IMR-90 (cell line): ENCODE measurements around the gene ANO2. TPM values are rescaled to one million over a fixed set of nuclear protein-coding genes. Genes with fewer than 3 reads are reported as not detected.

Experiments
- ATAC-seq: fragments of 200-7000 bp; cut with Tn5 transposase; 2 replicates; pipeline ENCODE4 v1.9.1; 2020; ENCODE audit warnings: low read depth, mild to moderate bottlenecking, moderate library complexity
- BruUV-seq: library from RNA; stranded (reverse); fragments of 400-500 nt; replicated peaks from 2 replicates; lab custom pipeline; 2021; lab: Mats Ljungman, UMichigan
- CTCF ChIA-PET: fragments of 300-600 bp; formaldehyde crosslinking; extraction: SDS; loops from one replicate; lab custom pipeline; 2021; ENCODE audit warnings: antibody characterized with exemption; lab: Yijun Ruan, JAX
- POLR2A ChIA-PET: fragments of 300-600 bp; sonication (Branson Sonifier 250); formaldehyde crosslinking; loops from one replicate; lab custom pipeline; 2022; ENCODE audit warnings: antibody characterized with exemption; ENCODE audit not compliant: unreplicated experiment; lab: Charles Lee
- DNase-seq: peaks from one replicate; pipeline ENCODE4 v3.0.0; 2013
- H2AFZ ChIP-seq: replicated peaks from 2 replicates; pipeline ENCODE3; 2013; ENCODE audit warnings: low read length, mild to moderate bottlenecking; ENCODE audit not compliant: poor library complexity
- H2AK5ac ChIP-seq: 2 replicates; pipeline ENCODE4 v1.6.1; 2013; ENCODE audit warnings: low read depth, low read length, inconsistent platforms
- H2AK9ac ChIP-seq: replicated peaks from 2 replicates; pipeline ENCODE3; 2013; ENCODE audit warnings: mild to moderate bottlenecking, low read depth, low read length, moderate library complexity; ENCODE audit not compliant: poor library complexity
- H2BK120ac ChIP-seq: 2 replicates; pipeline ENCODE4 v1.6.1; 2013; ENCODE audit warnings: low read depth, low read length, inconsistent platforms
- H2BK15ac ChIP-seq: 3 replicates; pipeline ENCODE4 v1.6.1; 2013; ENCODE audit warnings: low read depth, low read length, inconsistent platforms
- H2BK20ac ChIP-seq: 2 replicates; pipeline ENCODE4 v1.6.1; 2013; ENCODE audit warnings: low read depth, mild to moderate bottlenecking, inconsistent platforms, low read length, moderate library complexity
- H2BK5ac ChIP-seq: 2 replicates; pipeline ENCODE4 v1.6.1; 2013; ENCODE audit warnings: mild to moderate bottlenecking, low read depth, low read length, inconsistent platforms; ENCODE audit not compliant: poor library complexity, severe bottlenecking
- H3K14ac ChIP-seq: replicated peaks from 2 replicates; pipeline ENCODE4 v1.6.1; 2013; ENCODE audit warnings: low read depth, low read length, inconsistent platforms
- H3K18ac ChIP-seq: 2 replicates; pipeline ENCODE4 v1.6.1; 2013; ENCODE audit warnings: low read depth, low read length, control low read depth
- H3K23ac ChIP-seq: 2 replicates; pipeline ENCODE4 v1.6.1; 2013; ENCODE audit warnings: low read depth, low read length, inconsistent platforms
- H3K27ac ChIP-seq: 2 replicates; pipeline ENCODE4 v1.5.1; 2013; ENCODE audit warnings: mild to moderate bottlenecking, control low read depth, low read length; ENCODE audit not compliant: insufficient read depth
- H3K27me3 ChIP-seq: 2 replicates; pipeline ENCODE4 v1.6.1; 2013; ENCODE audit warnings: low read length; ENCODE audit not compliant: control insufficient read depth, insufficient read depth
- H3K36me3 ChIP-seq: 2 replicates; pipeline ENCODE4 v1.6.1; 2013; ENCODE audit warnings: low read length, mixed read lengths; ENCODE audit not compliant: control insufficient read depth, insufficient read depth
- H3K4ac ChIP-seq: 2 replicates; pipeline ENCODE4 v1.6.1; 2013; ENCODE audit warnings: low read depth, low read length, inconsistent platforms
- H3K4me1 ChIP-seq: 2 replicates; pipeline ENCODE4 v1.6.1; 2013; ENCODE audit warnings: low read length, mixed read lengths; ENCODE audit not compliant: control insufficient read depth, insufficient read depth
- H3K4me2 ChIP-seq: 2 replicates; pipeline ENCODE4 v1.6.1; 2013; ENCODE audit warnings: low read depth, mild to moderate bottlenecking, control low read depth, low read length, moderate library complexity
- H3K4me3 ChIP-seq: 2 replicates; pipeline ENCODE4 v1.5.1; 2013; ENCODE audit warnings: low read depth, mild to moderate bottlenecking, control low read depth, low read length, moderate library complexity; ENCODE audit not compliant: insufficient read depth
- H3K56ac ChIP-seq: 2 replicates; pipeline ENCODE4 v1.6.1; 2013; ENCODE audit warnings: low read length, inconsistent platforms; ENCODE audit not compliant: insufficient read depth; ENCODE audit errors: extremely low read depth
- H3K79me1 ChIP-seq, 2 experiments: 2 replicates each; pipeline ENCODE4 v1.6.1; 2013; ENCODE audit warnings: low read length in 2 of 2, inconsistent platforms in 1 of 2, low read depth in 1 of 2
- H3K9ac ChIP-seq: 2 replicates; pipeline ENCODE4 v1.6.1; 2013; ENCODE audit warnings: low read depth, low read length, control low read depth
- H3K9me1 ChIP-seq: 2 replicates; pipeline ENCODE4 v1.6.1; 2013; ENCODE audit warnings: low read length, inconsistent platforms; ENCODE audit not compliant: insufficient read depth
- H3K9me3 ChIP-seq: 2 replicates; pipeline ENCODE4 v1.6.1; 2013; ENCODE audit warnings: low read length; ENCODE audit not compliant: control insufficient read depth, insufficient read depth
- H4K20me1 ChIP-seq: 2 replicates; pipeline ENCODE4 v1.6.1; 2013; ENCODE audit warnings: low read length, inconsistent platforms; ENCODE audit not compliant: insufficient read depth
- H4K5ac ChIP-seq: 2 replicates; pipeline ENCODE4 v1.6.1; 2013; ENCODE audit warnings: mild to moderate bottlenecking, low read depth, low read length, control low read depth
- H4K8ac ChIP-seq, 2 experiments: 2 replicates each; pipeline ENCODE4 v1.6.1; 2013; ENCODE audit warnings: low read depth in 2 of 2, low read length in 2 of 2, control low read depth in 1 of 2, inconsistent platforms in 1 of 2
- H4K91ac ChIP-seq: 2 replicates; pipeline ENCODE4 v1.6.1; 2013; ENCODE audit warnings: low read depth, low read length, inconsistent platforms; ENCODE audit not compliant: insufficient read depth
- BHLHE40 ChIP-seq: fragments of 150-350 bp; IDR thresholded peaks from 2 replicates; pipeline ENCODE4 v1.6.1; 2016; ENCODE audit warnings: mild to moderate bottlenecking, low read depth, low read length
- CEBPB ChIP-seq: IDR thresholded peaks from 2 replicates; pipeline ENCODE4 v1.6.1; 2012; ENCODE audit warnings: low read depth, low read length, improper control_type of control experiment
- FOS ChIP-seq: fragments of 150-350 bp; IDR thresholded peaks from 2 replicates; pipeline ENCODE4 v1.6.1; 2016; ENCODE audit warnings: low read depth, low read length
- MAFK ChIP-seq: IDR thresholded peaks from 2 replicates; pipeline ENCODE4 v1.6.1; 2012; ENCODE audit warnings: low read depth, low read length, improper control_type of control experiment
- MAZ ChIP-seq: IDR thresholded peaks from 2 replicates; pipeline ENCODE4 v1.6.1; 2012; ENCODE audit warnings: low read depth, mild to moderate bottlenecking, low read length, improper control_type of control experiment, moderate library complexity, borderline replicate concordance
- MXI1 ChIP-seq: IDR thresholded peaks from 2 replicates; pipeline ENCODE4 v1.6.1; 2012; ENCODE audit warnings: low read depth, mild to moderate bottlenecking, low read length, moderate library complexity, borderline replicate concordance
- NFE2L2 ChIP-seq: fragments of 150-350 bp; IDR thresholded peaks from 2 replicates; pipeline ENCODE4 v1.6.1; 2016; ENCODE audit warnings: low read depth, mild to moderate bottlenecking, low read length
- RCOR1 ChIP-seq: IDR thresholded peaks from 2 replicates; pipeline ENCODE4 v1.6.1; 2012; ENCODE audit warnings: mild to moderate bottlenecking, low read length, improper control_type of control experiment; ENCODE audit not compliant: insufficient replicate concordance
- SMC3 ChIP-seq: fragments of 150-350 bp; IDR thresholded peaks from 2 replicates; pipeline ENCODE4 v1.6.1; 2016; ENCODE audit warnings: low read depth, mild to moderate bottlenecking, antibody characterized with exemption, low read length, moderate library complexity
- WGBS, 2 experiments: methylation state at CpG; one replicate each; pipeline versions ENCODE4 v1.1.5 to v1.1.7; 2013; ENCODE audit warnings: missing lambda C conversion rate in 2 of 2; ENCODE audit not compliant: insufficient read length in 1 of 2; ENCODE audit errors: extremely low coverage in 2 of 2; 5-methylcytosine and 5-hydroxymethylcytosine counted together
- dilution Hi-C: fragments of 300-500 bp; cut with HindIII; formaldehyde crosslinking; loops from one replicate; pipeline ENCODE4 v1.14.3; 2018; ENCODE audit warnings: low sequenced_read_pairs; ENCODE audit not compliant: unreplicated experiment
- in situ Hi-C: fragments of 300-500 bp; cut with MboI; formaldehyde crosslinking; loops from 3 replicates; pipeline ENCODE4 v1.14.3; 2019; ENCODE audit warnings: low sequenced_read_pairs, inconsistent platforms, mixed read lengths
- intact Hi-C: fragments of 100-400 bp; cut with micrococcal nuclease; formaldehyde crosslinking; loops from 2 replicates; pipeline ENCODE4 v1.10.0; 2022
- polyA plus RNA-seq, 3 experiments: library from polyadenylated mRNA; depleted of rRNA; stranded (reverse); fragments of >200 nt; gene quantifications; 2 replicates each; pipeline ENCODE4 v1.2.3, GENCODE V29; 2012; ENCODE audit warnings: low replicate concordance in 1 of 3
- total RNA-seq: library from RNA; depleted of rRNA; stranded (reverse); fragments of >200 nt; gene quantifications from 2 replicates; pipeline ENCODE4 v1.2.3, GENCODE V29; 2012
- TF ChIP-seq, protein P1 (sequence below): fragments of 150-350 bp; IDR thresholded peaks from 2 replicates; pipeline ENCODE4 v1.6.1; 2016; ENCODE audit warnings: low read depth, mild to moderate bottlenecking, low read length, moderate library complexity, borderline replicate concordance
- TF ChIP-seq, protein P2 (sequence below): conservative IDR thresholded peaks from 2 replicates; pipeline ENCODE4 v1.5.1; 2012; ENCODE audit warnings: mild to moderate bottlenecking, low read depth, low read length, improper control_type of control experiment
- TF ChIP-seq, protein P3 (sequence below): fragments of 150-350 bp; IDR thresholded peaks from 2 replicates; pipeline ENCODE4 v1.6.1; 2017; ENCODE audit warnings: mild to moderate bottlenecking, antibody characterized with exemption, low read length, low read depth

ANO2 gene
- total and polyA plus RNA-seq, 2 of the 4 experiments (the other 2 are of a cell fraction) = 0.22 TPM; not detected in 1

DNA sequence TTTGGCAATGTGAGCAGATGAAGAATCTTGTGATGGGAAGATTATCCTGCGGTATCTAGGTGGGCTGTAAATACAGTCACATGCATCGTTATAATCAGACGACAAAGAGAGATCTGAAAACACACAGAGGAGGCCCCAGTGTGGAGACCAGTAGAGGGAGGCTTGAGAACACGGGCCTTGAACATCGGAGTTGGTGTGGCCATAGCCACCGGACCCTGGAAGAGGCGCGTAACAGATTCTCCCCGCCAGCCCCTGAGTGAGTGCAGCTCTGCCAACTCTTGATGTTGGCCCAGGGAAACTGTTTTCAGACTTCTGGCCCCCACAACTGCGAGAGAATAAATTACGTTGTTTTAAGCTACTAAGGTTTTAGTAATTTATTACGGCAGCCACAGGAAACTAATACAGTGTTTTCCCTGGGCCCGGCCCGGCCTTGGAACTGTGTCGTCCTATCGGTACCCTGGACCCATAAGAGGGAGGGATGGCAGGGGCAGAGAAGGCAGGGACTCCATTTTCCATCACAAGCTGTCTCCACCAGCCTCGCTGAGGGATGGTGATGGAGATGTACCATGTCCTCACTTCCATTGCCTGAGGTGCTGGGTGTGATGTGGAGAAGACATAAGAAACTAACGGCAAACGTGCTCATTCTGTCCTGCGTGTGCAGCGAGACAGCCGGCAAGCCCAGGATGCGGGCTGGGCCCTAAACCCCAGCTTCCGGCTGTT is 421.5 kb downstream of the ANO2 start:
- intact Hi-C loops = no loop called here
- no peak overlapping the region for H3K27ac ChIP-seq
- no peak overlapping the region for H3K18ac ChIP-seq
- ATAC-seq = no peak
- H3K56ac ChIP-seq = no peak overlapping the region
- ChIA-PET CTCF (interaction anchor here (1.1 kb wide), 1 partner anchor 28 kb away, joined by 3 read pairs; no protein-coding TSS in a partner anchor), POLR2A (no interaction called here)
- no peak overlapping the region for H2BK20ac ChIP-seq
- whole genome bisulfite sequencing, 2 experiments = 91% methylated on average over 14 of the region's 24 CpGs; no CpG with 5 or more reads in 1 of the 2 experiments
- H3K79me1 ChIP-seq = no peaks in the 10 kb centered on the region
- no peak for TF ChIP-seq MAFK
- no peak for TF ChIP-seq MXI1
- TF ChIP-seq, protein P1, sequence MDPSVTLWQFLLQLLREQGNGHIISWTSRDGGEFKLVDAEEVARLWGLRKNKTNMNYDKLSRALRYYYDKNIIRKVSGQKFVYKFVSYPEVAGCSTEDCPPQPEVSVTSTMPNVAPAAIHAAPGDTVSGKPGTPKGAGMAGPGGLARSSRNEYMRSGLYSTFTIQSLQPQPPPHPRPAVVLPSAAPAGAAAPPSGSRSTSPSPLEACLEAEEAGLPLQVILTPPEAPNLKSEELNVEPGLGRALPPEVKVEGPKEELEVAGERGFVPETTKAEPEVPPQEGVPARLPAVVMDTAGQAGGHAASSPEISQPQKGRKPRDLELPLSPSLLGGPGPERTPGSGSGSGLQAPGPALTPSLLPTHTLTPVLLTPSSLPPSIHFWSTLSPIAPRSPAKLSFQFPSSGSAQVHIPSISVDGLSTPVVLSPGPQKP = no peak
- no peak for TF ChIP-seq BHLHE40
- TF ChIP-seq, protein P2, sequence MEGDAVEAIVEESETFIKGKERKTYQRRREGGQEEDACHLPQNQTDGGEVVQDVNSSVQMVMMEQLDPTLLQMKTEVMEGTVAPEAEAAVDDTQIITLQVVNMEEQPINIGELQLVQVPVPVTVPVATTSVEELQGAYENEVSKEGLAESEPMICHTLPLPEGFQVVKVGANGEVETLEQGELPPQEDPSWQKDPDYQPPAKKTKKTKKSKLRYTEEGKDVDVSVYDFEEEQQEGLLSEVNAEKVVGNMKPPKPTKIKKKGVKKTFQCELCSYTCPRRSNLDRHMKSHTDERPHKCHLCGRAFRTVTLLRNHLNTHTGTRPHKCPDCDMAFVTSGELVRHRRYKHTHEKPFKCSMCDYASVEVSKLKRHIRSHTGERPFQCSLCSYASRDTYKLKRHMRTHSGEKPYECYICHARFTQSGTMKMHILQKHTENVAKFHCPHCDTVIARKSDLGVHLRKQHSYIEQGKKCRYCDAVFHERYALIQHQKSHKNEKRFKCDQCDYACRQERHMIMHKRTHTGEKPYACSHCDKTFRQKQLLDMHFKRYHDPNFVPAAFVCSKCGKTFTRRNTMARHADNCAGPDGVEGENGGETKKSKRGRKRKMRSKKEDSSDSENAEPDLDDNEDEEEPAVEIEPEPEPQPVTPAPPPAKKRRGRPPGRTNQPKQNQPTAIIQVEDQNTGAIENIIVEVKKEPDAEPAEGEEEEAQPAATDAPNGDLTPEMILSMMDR = no peak
- TF ChIP-seq CEBPB = no peak
- no peak for TF ChIP-seq SMC3
- TF ChIP-seq, protein P3, sequence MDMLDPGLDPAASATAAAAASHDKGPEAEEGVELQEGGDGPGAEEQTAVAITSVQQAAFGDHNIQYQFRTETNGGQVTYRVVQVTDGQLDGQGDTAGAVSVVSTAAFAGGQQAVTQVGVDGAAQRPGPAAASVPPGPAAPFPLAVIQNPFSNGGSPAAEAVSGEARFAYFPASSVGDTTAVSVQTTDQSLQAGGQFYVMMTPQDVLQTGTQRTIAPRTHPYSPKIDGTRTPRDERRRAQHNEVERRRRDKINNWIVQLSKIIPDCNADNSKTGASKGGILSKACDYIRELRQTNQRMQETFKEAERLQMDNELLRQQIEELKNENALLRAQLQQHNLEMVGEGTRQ = no peak
- no peak for TF ChIP-seq MAZ
- no peak for TF ChIP-seq FOS
- TF ChIP-seq NFE2L2 = no peak
- no peak for TF ChIP-seq RCOR1
- H2BK120ac ChIP-seq = no peak overlapping the region
- H3K9me1 ChIP-seq = 0 out of 2 replicates have a peak, but pooled peaks cover 10% of the 10 kb centered on the region
- no peak overlapping the region for H4K5ac ChIP-seq
- BruUV-seq = no TSS peak
- no peak overlapping the region for H4K91ac ChIP-seq
- no peak overlapping the region for H2BK5ac ChIP-seq
- no peak overlapping the region for H3K14ac ChIP-seq
- no peak overlapping the region for H3K4me2 ChIP-seq
- H3K4me3 ChIP-seq = no peak overlapping the region
- no peaks in the 10 kb centered on the region for H3K36me3 ChIP-seq
- H3K4me1 ChIP-seq = no peaks in the 10 kb centered on the region
- dilution Hi-C loops = no loop called here
- no peak overlapping the region for H3K4ac ChIP-seq
- H3K9ac ChIP-seq = no peak overlapping the region
- no peak for DNase-seq
- no peak overlapping the region for H2BK15ac ChIP-seq
- in situ Hi-C loops = no loop called here
- H4K20me1 ChIP-seq = no peaks in the 10 kb centered on the region
- no peak overlapping the region for H3K23ac ChIP-seq
- no peaks in the 10 kb centered on the region for H3K9me3 ChIP-seq
- no peaks in the 10 kb centered on the region for H3K27me3 ChIP-seq
- H2AK9ac ChIP-seq = no peak overlapping the region
- no peak overlapping the region for H2AK5ac ChIP-seq
- H4K8ac ChIP-seq = no peak overlapping the region
- no peak overlapping the region for H2AFZ ChIP-seq
